Lower leg skin (tissue), 3 donors: ENCODE results near the gene LEFTY2.

Experiments used
- POLR2A ChIP-seq, 2 donors: fragments of 450-650 bp; IDR thresholded peaks; one replicate each; pipeline ENCODE4 v1.6.1; 2016 to 2017; ENCODE audit warnings: antibody characterized with exemption in 2 of 2, mild to moderate bottlenecking in 1 of 2, moderate library complexity in 1 of 2
- TF ChIP-seq, protein P1 (sequence below), 3 donors: fragments of 450-650 bp; IDR thresholded peaks; one replicate each; pipeline ENCODE4 v1.5.1; 2016; ENCODE audit warnings: antibody characterized with exemption in 3 of 3, mild to moderate bottlenecking in 3 of 3, moderate library complexity in 2 of 3

- TF ChIP-seq, protein P1, sequence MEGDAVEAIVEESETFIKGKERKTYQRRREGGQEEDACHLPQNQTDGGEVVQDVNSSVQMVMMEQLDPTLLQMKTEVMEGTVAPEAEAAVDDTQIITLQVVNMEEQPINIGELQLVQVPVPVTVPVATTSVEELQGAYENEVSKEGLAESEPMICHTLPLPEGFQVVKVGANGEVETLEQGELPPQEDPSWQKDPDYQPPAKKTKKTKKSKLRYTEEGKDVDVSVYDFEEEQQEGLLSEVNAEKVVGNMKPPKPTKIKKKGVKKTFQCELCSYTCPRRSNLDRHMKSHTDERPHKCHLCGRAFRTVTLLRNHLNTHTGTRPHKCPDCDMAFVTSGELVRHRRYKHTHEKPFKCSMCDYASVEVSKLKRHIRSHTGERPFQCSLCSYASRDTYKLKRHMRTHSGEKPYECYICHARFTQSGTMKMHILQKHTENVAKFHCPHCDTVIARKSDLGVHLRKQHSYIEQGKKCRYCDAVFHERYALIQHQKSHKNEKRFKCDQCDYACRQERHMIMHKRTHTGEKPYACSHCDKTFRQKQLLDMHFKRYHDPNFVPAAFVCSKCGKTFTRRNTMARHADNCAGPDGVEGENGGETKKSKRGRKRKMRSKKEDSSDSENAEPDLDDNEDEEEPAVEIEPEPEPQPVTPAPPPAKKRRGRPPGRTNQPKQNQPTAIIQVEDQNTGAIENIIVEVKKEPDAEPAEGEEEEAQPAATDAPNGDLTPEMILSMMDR (IDR thresholded peaks at IDR 0.05), result no peak
- TF ChIP-seq POLR2A (IDR thresholded peaks at IDR 0.05), result no peak
Observed at GRCh38 chr1:225934711-225935110, 6.3 kb downstream of the LEFTY2 start.
